ENCODE measurements around the gene CES5A. TPM values are rescaled to one million over a fixed set of nuclear protein-coding genes. Genes with fewer than 3 reads are reported as not detected.
"Not testable (repeated sequence)": the region's sequence is repeated elsewhere in the genome, so short reads cannot be mapped to it uniquely, and the experiment has no call there.

CES5A gene
- polyA plus RNA-seq (2014; cell fraction: cytosol; rRNA removed): not detected in 2 replicates
- polyA plus RNA-seq (2014; cell fraction: nucleus; rRNA removed): not detected in 2 replicates

DNA sequence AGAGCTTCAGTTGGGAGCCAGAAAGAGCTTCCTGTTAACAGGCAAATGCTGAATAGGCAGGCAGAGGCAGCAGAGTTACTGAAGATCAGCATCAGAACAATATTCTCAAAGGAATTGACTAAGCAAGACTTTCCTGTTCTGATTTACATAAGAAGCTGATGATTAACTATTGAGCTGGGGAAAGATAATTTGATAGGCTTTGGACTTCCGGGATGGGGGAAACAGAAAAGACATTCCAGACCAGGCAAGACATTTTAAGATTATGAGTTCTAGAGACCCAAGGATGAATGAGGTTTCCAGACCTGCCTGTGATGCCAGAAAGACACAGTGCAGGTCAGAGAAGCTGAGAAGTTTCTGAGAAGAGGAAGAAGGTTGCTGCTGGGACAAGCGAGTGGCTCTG, at the start of gene CES5A:
TSS of gene CES5A (minus strand) at position 101 of the 400 bp plus-strand sequence. CDS start 152 bp downstream, outside the sequence.
- no peak for DNase-seq (ENCODE audit: low spot score)

DNA sequence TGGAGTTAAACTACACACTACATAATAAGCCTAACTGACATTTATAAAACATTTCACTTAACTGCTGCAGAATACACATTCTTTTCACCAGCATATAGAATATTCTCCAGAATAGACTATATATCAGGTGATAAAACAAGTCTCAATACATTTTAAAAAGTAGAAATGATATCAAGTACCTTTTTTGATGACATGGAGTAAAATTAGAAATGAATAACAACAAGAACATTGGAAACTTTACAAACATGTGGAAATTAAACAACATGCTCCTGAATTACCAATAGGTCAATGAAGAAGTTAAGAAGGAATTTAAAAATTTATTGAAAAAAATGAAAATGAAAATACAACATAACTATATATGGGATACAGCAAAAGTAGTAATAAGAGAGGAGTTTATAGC, 47.5 kb upstream of the CES5A start:
- DNase-seq (ENCODE audit: low spot score): no peak

- DNase-seq (ENCODE audit: low spot score): no peak
Observed at GRCh38 chr16:55917373-55918160, 42.4 kb upstream of the CES5A start.

- no peak for DNase-seq (ENCODE audit: low spot score)
Observed at GRCh38 chr16:55915096-55915827, 40.1 kb upstream of the CES5A start.

DNA sequence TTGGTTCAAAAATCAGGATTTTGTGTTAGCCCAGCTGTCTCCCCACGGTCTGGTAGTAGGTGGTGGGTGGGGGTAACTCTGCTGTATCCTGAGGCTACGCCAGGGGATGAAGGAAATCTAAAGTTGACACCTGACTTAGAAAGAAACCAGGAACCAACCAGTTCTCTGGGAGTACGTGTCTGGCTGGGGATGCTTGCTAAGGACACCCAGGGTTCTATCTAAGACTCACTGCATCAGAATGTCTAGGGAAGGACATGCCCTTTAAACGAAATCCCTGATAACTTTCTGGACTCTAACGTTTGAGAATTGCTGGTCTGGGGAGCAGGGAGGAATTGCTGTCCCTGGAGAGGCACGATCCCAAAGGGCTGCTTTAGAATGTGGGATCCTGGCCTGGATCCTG, 39.2 kb upstream of the CES5A start:
- DNase-seq (ENCODE audit: low spot score): no peak

DNA sequence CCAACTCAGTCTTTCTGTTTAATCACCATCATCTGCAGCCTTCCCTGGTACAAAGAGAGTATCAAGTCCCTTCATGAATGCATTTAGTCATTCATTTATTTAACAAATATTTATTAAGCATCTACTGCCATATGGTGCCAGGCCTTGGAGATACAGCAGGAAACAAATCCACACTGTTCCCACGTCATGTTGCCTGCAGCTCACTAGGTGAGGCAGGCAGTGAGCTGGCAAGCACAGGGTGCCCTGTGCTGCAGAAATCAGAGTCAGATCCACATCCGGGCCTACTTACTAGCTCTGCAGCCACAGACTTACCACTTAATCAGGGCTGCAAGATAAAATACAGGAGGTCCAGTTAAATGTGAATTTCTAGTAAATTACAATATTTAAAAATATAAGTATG, 38.5 kb upstream of the CES5A start:
- no peak for DNase-seq (ENCODE audit: low spot score)

- not testable (repeated sequence) for DNase-seq (ENCODE audit: low spot score)
Observed at GRCh38 chr16:55913121-55913520, 37.9 kb upstream of the CES5A start.

DNA sequence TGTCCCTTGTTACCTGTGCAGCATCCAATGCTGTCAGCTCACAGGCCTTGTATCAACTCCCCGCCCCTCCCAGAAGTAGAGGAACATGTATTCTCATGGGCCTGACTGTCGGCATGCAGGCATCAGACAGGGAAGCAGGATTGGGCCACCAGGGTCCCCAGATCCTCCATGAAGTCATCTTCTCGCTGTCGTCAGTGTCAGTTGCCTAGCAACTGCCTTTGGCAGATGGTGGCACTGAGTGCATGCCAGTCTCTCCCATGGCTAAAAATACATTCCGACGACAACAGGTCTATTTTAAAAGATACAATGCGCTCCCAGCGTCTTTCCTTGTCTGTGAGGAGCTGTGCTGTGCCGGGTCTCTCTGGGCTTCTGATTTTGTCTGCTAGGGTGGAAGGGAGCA, 36.8 kb upstream of the CES5A start:
- no peak for DNase-seq (ENCODE audit: low spot score)

- DNase-seq (ENCODE audit: low spot score): no peak
Observed at GRCh38 chr16:55911616-55912015, 36.4 kb upstream of the CES5A start.

- DNase-seq (ENCODE audit: low spot score): no peak
Observed at GRCh38 chr16:55909876-55910275, 34.7 kb upstream of the CES5A start.

- no peak for DNase-seq (ENCODE audit: low spot score)
Observed at GRCh38 chr16:55908641-55909040, 33.5 kb upstream of the CES5A start.

DNA sequence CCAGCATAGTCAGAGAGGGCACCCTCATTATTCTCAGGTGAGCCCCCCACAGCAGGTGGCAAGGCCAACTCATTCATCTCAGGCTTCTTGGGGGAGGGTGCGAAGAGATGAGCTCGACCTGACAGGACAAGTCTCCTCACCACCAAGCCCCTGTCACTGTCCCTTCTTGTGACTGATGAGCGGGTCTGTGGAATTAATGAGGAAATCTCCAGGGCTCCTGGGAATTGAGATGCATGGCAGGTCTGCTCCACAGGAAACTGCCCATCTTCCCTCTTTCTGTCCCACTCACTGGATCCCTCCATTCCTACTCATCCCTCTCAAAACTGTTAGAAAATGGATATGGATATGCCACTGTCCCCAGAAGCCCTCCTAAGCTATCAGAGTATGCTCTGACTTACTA, 32.5 kb upstream of the CES5A start:
- no peak for DNase-seq (ENCODE audit: low spot score)

DNA sequence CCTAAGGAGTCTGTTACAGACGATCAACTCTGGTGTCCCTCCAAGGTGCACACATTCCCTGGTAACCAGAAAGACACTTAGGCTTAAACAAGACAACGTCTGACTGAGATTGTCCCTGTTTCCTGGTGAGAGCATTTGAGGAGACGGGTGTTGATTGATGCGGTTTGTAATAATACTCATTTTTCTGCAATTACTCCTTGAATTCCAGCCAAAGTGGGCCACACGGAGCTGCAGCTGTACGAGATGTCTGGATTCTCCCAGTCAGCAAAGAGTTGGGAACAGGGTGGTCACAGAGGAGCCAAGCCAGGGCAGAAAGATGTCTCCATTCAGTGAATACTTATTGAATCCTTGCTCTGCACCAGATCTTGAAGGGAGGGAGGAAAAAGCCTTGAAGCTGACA, 30.9 kb upstream of the CES5A start:
- no peak for DNase-seq (ENCODE audit: low spot score)

- no peak for DNase-seq (ENCODE audit: low spot score)
Observed at GRCh38 chr16:55905651-55906050, 30.5 kb upstream of the CES5A start.

GRCh38 chr16:55901566-55902217, 26.5 kb upstream of the CES5A start:
- no peak for DNase-seq (ENCODE audit: low spot score)

- no peak for DNase-seq (ENCODE audit: low spot score)
Observed at GRCh38 chr16:55900616-55901393, 25.6 kb upstream of the CES5A start.

DNA sequence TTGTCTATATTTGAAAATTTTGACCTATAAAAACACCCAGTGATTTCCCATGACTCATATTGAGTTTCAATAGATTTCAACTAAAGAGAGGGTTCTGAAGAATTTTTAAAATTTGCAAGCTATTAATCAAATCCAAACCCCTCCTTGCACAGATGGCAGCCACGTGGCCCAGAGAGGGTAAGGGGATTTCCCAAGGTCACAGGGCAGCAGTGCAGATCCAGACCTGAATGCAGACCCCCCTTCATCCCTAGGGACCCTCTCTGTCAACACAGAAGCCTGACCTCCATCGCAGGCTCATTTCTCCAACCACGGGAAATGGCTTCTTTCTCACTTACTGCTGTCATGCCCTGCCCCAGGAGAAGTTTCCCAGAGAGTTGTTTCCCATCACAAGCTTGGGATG, 24.7 kb upstream of the CES5A start:
- DNase-seq (ENCODE audit: low spot score): no peak

DNA sequence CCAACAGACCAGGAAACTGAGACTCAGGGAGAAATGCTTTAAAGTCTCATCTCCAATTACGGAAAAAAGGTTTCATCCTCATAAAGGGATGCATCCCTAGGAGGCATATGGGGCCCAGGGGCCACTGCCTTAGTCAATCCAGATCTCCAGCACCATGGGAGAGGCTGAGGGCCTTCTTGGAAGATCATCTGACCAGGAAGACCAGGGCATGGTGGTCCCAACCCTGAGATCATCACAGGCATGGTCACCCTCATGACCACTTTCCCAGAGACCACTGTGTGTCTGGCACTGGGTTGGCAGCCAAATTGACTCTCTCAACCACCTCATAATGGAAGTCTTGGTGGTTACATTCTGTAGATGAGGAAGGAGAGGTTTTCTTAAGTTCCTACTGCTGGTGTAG, 23.4 kb upstream of the CES5A start:
- DNase-seq (ENCODE audit: low spot score): no peak

GRCh38 chr16:55892821-55893220, 17.6 kb upstream of the CES5A start:
- DNase-seq (ENCODE audit: low spot score): no peak

- DNase-seq (ENCODE audit: low spot score): no peak
Observed at GRCh38 chr16:55889518-55889917, 14.3 kb upstream of the CES5A start.

- no peak for DNase-seq (ENCODE audit: low spot score)
Observed at GRCh38 chr16:55888546-55888945, 13.4 kb upstream of the CES5A start.

DNA sequence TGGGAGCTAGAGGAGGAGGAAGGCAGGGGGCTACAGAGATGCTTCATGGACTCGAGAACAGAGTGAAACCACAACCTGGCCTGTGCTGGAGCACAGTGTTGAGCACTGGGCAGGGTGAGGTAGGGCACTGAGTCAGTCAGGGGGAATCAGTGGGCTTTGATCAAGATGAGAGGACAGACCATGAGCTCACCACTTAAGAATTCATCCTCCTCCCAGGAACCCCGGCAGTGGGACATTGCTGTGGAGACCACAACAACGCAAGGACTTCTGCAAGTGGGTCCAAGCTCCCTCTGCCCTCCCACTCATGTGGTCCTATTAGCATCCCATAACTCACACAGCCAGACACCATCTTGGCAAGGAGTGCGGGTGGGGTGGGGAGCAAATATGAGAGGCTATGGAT, 1.7 kb upstream of the CES5A start:
- no peak for DNase-seq (ENCODE audit: low spot score)
